Astrocyte of the spinal cord (primary cell): Measurements from ENCODE around the gene CRB1.

Experiments
- DNase-seq: peaks from one replicate; pipeline ENCODE4 v3.0.0; 2011; ENCODE audit warnings: low read depth, low spot score
- H3K4me3 ChIP-seq: 2 replicates; pipeline ENCODE4 v1.5.1; 2011; ENCODE audit warnings: low read depth, mild to moderate bottlenecking, low read length, moderate library complexity
- in situ Hi-C: cut with HindIII; loops from 2 replicates; pipeline ENCODE4 v1.10.0; 2017; ENCODE audit warnings: low sequenced_read_pairs
- TF ChIP-seq, protein P1 (sequence below): IDR thresholded peaks from 2 replicates; pipeline ENCODE4 v1.5.1; 2012; ENCODE audit warnings: low read depth, mild to moderate bottlenecking, low read length, inconsistent platforms

Gene CRB1

DNA sequence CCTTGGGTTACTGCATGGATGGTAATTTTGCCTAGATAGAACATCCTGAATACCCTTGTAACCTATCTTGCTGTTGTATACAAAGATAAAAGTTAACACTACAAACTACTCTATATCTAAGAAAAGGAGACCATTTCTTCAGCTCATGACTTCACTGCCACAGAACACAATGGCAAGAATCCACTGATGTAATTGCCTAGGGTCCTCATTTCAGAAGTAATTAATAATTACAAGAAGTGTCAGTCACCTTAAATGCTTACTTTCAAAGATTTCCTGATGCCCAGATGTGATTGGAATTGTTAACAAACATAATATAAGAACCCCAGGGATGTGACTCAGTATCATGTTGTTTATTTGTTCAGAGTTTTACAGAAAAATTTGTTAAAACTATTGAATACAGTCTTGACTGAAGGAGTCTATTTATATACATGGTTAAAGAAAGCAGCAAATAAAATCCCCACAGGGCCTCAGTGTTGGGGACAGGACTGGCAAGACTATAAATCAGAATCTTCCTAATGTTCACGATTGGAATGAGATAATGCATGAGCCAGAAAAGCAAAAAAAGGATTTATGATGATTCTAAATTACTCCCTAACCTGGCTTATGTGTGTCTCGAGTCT, 83.9 kb downstream of the CRB1 start:
- TF ChIP-seq, protein P1, sequence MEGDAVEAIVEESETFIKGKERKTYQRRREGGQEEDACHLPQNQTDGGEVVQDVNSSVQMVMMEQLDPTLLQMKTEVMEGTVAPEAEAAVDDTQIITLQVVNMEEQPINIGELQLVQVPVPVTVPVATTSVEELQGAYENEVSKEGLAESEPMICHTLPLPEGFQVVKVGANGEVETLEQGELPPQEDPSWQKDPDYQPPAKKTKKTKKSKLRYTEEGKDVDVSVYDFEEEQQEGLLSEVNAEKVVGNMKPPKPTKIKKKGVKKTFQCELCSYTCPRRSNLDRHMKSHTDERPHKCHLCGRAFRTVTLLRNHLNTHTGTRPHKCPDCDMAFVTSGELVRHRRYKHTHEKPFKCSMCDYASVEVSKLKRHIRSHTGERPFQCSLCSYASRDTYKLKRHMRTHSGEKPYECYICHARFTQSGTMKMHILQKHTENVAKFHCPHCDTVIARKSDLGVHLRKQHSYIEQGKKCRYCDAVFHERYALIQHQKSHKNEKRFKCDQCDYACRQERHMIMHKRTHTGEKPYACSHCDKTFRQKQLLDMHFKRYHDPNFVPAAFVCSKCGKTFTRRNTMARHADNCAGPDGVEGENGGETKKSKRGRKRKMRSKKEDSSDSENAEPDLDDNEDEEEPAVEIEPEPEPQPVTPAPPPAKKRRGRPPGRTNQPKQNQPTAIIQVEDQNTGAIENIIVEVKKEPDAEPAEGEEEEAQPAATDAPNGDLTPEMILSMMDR: no peak
- DNase-seq: no peak
- in situ Hi-C loops: no loop called here
- H3K4me3 ChIP-seq: no peak overlapping the region

DNA sequence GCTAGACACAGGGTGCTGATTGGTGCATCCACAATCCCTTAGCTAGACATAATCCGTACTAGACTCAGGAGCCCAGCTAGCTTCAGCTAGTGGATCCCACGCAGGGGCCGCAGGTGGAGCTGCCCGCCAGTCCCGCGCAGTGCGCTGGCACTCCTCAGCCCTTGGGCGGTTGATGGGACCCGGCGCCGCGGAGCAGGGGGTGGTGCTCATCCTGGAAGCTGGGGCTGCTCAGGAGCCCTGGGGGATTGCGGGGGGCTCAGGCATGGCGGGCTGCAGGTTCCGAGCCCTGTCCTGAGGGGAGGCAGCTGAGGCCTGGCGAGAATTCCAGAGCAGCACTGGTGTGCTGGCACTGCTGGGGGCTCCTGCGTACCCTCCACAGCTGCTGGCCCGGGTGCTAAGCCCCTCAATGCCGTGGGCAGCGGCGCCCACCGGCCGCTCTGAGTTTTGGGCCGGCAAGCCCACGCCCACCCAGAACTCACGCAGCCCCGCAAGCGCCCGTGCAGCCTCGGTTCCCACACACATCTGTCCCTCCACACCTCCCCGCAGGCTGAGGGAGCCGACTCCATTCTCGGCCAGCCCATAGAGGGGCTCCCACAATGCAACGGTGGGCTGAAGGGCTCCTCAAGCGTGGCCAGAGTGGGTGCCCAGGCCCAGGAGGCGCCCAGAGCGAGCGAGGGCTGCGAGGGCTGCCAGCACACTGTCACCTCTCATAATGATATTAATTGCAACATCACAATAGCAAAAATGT, 87.4 kb downstream of the CRB1 start:
- no peak overlapping the region for H3K4me3 ChIP-seq
- in situ Hi-C loops: no loop called here
- DNase-seq: no peak
- TF ChIP-seq, protein P1: no peak

DNA sequence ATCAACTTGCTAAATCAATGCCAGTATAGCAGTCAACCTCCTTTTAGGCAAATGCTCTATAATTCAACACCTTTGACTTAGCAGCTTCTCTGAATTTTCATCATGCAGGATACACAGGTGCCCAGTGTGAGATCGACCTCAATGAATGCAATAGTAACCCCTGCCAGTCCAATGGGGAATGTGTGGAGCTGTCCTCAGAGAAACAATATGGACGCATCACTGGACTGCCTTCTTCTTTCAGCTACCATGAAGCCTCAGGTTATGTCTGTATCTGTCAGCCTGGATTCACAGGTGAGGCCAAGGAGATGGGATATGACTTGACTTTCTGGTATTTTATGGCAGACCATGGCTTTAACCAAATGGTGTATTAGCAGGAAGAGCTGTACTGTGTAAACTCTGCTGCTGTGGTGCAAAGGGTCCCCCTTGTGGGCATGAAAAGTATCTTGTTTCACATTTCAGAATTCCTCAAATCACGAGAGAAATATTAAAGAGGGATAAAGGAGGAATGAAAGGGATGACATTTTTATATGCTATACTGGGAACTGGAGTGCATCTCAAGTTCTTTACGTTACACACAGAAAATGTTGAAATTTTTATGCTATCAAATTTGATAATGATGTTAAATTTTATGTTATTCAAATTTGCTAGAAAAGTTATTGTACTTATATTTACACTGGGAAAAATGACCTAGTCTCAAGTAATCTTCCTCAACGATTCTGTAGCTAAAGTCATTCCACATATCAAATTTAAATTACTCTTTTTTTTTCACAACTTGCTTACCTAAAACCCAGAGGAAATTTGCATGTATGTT, 88.9 kb downstream of the CRB1 start:
- peak; percentile 63 for DNase-seq
- H3K4me3 ChIP-seq: no peak overlapping the region
- in situ Hi-C loops: no loop called here
- TF ChIP-seq, protein P1: peak; percentile 69

DNA sequence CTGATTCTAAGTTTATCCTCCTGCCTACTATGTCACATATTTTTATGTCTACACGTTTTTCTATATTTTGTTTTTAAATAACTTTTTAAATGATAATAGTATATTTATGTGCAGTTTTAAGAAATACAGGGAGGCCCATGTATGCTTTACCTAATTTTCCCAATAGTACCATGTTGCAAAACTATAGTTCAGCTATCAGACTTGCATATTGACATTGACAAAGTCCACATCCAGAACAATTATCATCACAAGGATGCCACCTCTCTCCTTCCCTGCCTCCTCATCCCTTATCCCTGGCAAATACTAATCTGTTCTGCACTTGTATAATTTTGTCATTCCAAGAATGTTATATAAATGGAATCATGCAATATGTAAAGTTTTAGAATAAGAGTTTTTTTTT, 90.9 kb downstream of the CRB1 start:
- TF ChIP-seq, protein P1: no peak
- no peak overlapping the region for H3K4me3 ChIP-seq
- in situ Hi-C loops: no loop called here
- DNase-seq: no peak

DNA sequence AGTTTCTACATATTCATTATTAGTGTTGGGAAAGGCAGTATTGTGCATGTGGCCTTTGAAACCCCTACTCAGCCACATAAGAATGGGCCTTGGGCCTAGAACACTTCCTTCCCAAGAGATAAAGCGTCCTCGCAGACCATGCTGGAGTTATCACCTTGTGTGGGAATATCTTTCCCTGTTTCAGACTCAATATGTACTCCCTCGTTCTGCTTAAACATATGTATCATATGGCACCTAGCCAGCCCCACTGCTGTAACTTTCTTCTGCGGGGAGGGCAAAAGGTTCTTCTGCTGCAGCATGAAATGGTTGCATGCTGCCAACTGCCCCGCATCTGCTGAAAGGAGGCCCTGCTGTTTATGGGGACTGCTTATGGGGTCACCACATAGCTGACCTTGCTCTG, 92.0 kb downstream of the CRB1 start:
- TF ChIP-seq, protein P1: no peak
- no peak for DNase-seq
- in situ Hi-C loops: no loop called here
- no peak overlapping the region for H3K4me3 ChIP-seq

DNA sequence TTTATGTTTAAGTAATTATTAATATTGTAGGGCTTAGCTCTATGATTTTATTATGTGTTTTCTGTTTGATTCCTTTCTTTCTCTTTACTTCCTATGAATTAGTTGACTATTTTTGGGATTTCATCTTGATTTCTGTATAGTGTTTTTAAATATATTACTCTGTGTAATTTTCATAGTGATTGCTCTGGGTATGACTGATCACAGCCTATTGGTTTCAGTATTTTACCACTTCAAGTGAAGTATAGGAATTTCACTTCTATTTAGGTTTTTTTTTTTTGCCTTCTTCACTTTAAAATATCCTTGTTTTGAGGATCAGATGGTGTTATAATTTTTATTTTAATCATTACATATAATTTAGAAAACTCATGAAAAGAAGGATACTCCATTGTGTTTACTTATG, 94.8 kb downstream of the CRB1 start:
- DNase-seq: no peak
- TF ChIP-seq, protein P1: no peak
- in situ Hi-C loops: no loop called here
- H3K4me3 ChIP-seq: no peak overlapping the region
